ENCODE measurements around the gene CXCR4. TPM values are rescaled to one million over a fixed set of nuclear protein-coding genes. Genes with fewer than 3 reads are reported as not detected.

The CXCR4 gene
- total RNA-seq, 1 donor: not detected

GRCh38 chr2:136128905-136129304, 11.0 kb upstream of the CXCR4 start:
- no peak overlapping the region for H3K4me3 ChIP-seq (ENCODE audit: low read depth, low read length)
- TF ChIP-seq, protein P1, sequence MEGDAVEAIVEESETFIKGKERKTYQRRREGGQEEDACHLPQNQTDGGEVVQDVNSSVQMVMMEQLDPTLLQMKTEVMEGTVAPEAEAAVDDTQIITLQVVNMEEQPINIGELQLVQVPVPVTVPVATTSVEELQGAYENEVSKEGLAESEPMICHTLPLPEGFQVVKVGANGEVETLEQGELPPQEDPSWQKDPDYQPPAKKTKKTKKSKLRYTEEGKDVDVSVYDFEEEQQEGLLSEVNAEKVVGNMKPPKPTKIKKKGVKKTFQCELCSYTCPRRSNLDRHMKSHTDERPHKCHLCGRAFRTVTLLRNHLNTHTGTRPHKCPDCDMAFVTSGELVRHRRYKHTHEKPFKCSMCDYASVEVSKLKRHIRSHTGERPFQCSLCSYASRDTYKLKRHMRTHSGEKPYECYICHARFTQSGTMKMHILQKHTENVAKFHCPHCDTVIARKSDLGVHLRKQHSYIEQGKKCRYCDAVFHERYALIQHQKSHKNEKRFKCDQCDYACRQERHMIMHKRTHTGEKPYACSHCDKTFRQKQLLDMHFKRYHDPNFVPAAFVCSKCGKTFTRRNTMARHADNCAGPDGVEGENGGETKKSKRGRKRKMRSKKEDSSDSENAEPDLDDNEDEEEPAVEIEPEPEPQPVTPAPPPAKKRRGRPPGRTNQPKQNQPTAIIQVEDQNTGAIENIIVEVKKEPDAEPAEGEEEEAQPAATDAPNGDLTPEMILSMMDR (IDR thresholded peaks at IDR 0.05; ENCODE audit: insufficient read depth, low read depth, low read length): no peak
- no peak for DNase-seq (ENCODE audit: low read depth)

DNA sequence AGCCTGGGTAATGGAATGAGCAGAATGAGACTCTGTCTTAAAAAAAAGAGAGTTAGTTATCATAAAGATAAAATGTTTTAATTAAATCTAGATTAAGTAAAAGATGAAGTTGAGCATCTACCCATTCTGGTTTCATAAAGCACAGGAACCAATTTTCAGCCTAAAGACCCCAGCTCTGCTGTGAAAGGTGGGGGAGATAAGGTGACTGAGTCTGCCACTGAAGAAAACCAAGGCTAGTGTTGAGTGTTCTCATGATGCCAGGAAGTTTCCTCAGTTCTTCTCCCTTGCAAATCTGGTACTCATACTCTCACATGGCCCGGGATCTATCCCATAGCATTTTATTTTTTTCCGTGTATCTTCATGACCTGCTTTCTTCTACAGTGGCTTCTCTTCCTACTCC, 10.4 kb upstream of the CXCR4 start:
- TF ChIP-seq, protein P1 (IDR thresholded peaks at IDR 0.05; ENCODE audit: insufficient read depth, low read depth, low read length): no peak
- H3K4me3 ChIP-seq (ENCODE audit: low read depth, low read length): no peak overlapping the region
- no peak for DNase-seq (ENCODE audit: low read depth)

GRCh38 chr2:136127356-136127755, 9.4 kb upstream of the CXCR4 start:
- no peak overlapping the region for H3K4me3 ChIP-seq (ENCODE audit: low read depth, low read length)
- no peak for DNase-seq (ENCODE audit: low read depth)
- TF ChIP-seq, protein P1 (IDR thresholded peaks at IDR 0.05; ENCODE audit: insufficient read depth, low read depth, low read length): no peak

DNA sequence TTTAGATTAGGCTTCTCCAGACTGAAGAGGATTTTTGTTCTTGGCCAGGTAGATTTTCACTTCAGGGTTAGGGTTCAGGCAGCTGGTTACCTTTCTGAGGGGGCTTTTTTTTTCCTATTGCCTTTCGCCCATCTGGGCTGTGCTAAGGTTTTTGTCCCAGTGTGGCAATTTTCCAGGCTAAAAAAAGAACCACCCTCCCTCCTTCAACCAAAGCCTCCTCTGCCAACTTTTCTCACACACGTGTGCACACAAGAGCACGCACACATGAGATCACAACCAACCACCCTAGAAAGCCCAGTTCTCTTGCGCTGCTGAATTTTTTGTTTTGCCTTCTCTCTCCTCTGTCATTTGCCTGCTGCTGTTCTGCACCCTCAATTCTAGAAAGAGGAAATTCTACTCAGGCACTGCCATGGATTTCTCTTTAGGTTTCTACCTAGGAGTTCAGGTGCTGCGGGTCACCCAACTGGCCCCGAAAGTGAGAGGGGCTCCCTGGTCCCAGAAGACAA, 8.5 kb upstream of the CXCR4 start:
- TF ChIP-seq, protein P1 (IDR thresholded peaks at IDR 0.05; ENCODE audit: insufficient read depth, low read depth, low read length): no peak
- H3K4me3 ChIP-seq (ENCODE audit: low read depth, low read length): no peak overlapping the region
- DNase-seq (ENCODE audit: low read depth): no peak

GRCh38 chr2:136126021-136126420, 8.1 kb upstream of the CXCR4 start:
- DNase-seq (ENCODE audit: low read depth): no peak
- no peak overlapping the region for H3K4me3 ChIP-seq (ENCODE audit: low read depth, low read length)
- TF ChIP-seq, protein P1 (IDR thresholded peaks at IDR 0.05; ENCODE audit: insufficient read depth, low read depth, low read length): no peak

GRCh38 chr2:136125236-136125635, 7.3 kb upstream of the CXCR4 start:
- no peak for DNase-seq (ENCODE audit: low read depth)
- no peak overlapping the region for H3K4me3 ChIP-seq (ENCODE audit: low read depth, low read length)
- TF ChIP-seq, protein P1 (IDR thresholded peaks at IDR 0.05; ENCODE audit: insufficient read depth, low read depth, low read length): no peak

DNA sequence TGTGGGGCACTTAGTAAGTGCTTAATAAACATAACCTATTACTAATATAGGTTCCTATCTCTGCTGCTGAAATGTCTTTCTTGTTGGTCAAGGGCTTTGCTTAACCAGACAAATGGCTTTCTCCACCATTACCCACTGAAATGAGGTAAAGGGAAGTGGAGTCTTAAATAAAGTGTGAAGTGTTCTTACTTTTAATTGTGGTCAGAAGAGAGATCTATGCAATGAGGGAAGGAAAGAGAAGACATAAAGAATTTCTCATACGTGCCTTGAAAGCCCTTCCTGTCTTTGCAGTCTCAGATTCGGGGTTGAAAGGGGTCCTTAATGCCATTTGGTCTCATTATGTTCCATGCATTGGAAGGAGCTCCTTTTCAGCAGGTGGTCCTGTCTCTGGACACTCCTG, 6.9 kb upstream of the CXCR4 start:
- TF ChIP-seq, protein P1 (IDR thresholded peaks at IDR 0.05; ENCODE audit: insufficient read depth, low read depth, low read length): no peak
- no peak overlapping the region for H3K4me3 ChIP-seq (ENCODE audit: low read depth, low read length)

More for the DNA sequence above, 6.9 kb upstream of the CXCR4 start:
- DNase-seq (ENCODE audit: low read depth): no peak
